ENCODE results near the gene DNAJC11.
"Not testable (repeated sequence)": the region's sequence is repeated elsewhere in the genome, so short reads cannot be mapped to it uniquely, and the experiment has no call there.

Gene DNAJC11

GRCh38 chr1:6623269-6623965 lies 78.2 kb downstream of the DNAJC11 start:
- DNase-seq, result no peak

GRCh38 chr1:6622396-6623152 lies 79.0 kb downstream of the DNAJC11 start:
- no peak for DNase-seq

GRCh38 chr1:6621429-6622391 lies 79.9 kb downstream of the DNAJC11 start:
- DNase-seq, result no peak

GRCh38 chr1:6619045-6619444 lies 82.6 kb downstream of the DNAJC11 start:
- DNase-seq, result no peak

- DNase-seq, result peak; percentile 32
Measured at GRCh38 chr1:6614929-6615785, 86.5 kb downstream of the DNAJC11 start.

- peak; percentile 67 for DNase-seq
Measured at GRCh38 chr1:6614019-6614928, 87.3 kb downstream of the DNAJC11 start.

- DNase-seq, result peak; percentile 99
Measured at GRCh38 chr1:6613361-6614018, 88.1 kb downstream of the DNAJC11 start, which contains the start of gene PHF13. TSS of gene PHF13 (plus strand) at chr1:6613731. CDS start at chr1:6614067, 336 bp downstream.

GRCh38 chr1:6612641-6613360 lies 88.8 kb downstream of the DNAJC11 start:
- no peak for DNase-seq

- no peak for DNase-seq
Measured at GRCh38 chr1:6603915-6604558, 97.6 kb downstream of the DNAJC11 start.

- DNase-seq, result peak; percentile 85
Measured at GRCh38 chr1:6603238-6603914, 98.2 kb downstream of the DNAJC11 start.

- peak; percentile 96 for DNase-seq
Measured at GRCh38 chr1:6602669-6603237, 98.9 kb downstream of the DNAJC11 start, which contains the start of gene KLHL21. TSS of gene KLHL21 (minus strand) at chr1:6602869. CDS start at chr1:6602817, 52 bp downstream.

GRCh38 chr1:6601923-6602668 lies 99.5 kb downstream of the DNAJC11 start:
- peak; percentile 58 for DNase-seq

- peak; percentile 98 for DNase-seq
Measured at GRCh38 chr1:6601049-6601922, 100.3 kb downstream of the DNAJC11 start.

GRCh38 chr1:6600410-6601048 lies 101.1 kb downstream of the DNAJC11 start:
- no peak for DNase-seq

- DNase-seq, result not testable (repeated sequence)
Measured at GRCh38 chr1:6599991-6600390, 101.6 kb downstream of the DNAJC11 start.

Measured in hematopoietic multipotent progenitor cell treated with erythropoietin and hydrocortisone succinate and interleukin-3 and kit ligand, for 4 days (in vitro differentiated cells).